ENCODE data around the gene CMSS1. TPM values are rescaled to one million over a fixed set of nuclear protein-coding genes. Genes with fewer than 3 reads are reported as not detected.
A peak's percentile ranks its signal among the peaks of the same experiment; 100 is the strongest.

CMSS1 gene
- polyA plus RNA-seq, 1 of the 3 experiments (the other 2 are of a cell fraction), result 9.1 TPM

DNA sequence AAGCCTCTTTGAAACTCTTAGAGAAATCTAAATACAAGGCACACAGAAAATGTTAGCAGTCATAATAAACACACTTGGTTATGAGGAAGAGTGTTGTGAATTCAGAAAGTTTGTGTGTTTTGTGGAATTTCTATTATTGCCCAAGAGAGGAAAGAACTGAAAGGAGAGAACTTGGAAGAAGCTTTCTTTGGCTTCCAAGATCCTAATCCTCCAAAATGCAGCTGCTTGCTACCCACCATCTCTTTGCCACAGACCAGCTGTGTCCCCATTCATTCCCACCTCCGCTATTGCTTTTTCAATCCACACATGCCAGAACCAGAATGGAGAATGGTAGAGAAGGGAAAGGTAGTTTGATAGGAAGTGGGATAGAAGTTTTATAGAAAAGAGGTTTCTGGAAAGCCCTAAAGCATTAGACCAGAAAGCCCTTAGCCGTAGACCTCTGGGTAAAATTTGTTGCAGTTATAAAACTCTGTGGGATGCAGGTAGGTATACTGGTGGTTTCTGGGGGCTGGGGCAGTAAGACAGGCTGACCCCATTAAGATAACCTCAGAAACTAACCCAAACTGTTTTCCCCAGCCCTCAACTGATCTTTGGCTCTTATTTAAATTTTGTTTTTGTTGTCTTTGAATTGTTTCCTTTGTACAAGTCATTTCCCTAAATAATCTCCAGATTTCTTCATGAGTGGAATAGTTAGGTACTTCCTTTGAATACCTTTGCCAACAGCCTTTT, 188.2 kb downstream of the CMSS1 start:
- Histone ChIP-seq H3K27ac (ENCODE audit: low read depth in 2 of 2, low read length in 1 of 2) (peak overlapping the region; percentile 68; a peak in 3 of 4 replicates), H3K9me2 (no peaks in the 10 kb centered on the region), H4K20me1 (ENCODE audit: insufficient read depth) (no peaks in the 10 kb centered on the region), H3K27me3 (ENCODE audit: insufficient read depth) (no peaks in the 10 kb centered on the region), H3K4me1 (ENCODE audit: control insufficient read depth in 1 of 2, insufficient read depth in 2 of 2, low read depth in 1 of 2, low read length in 1 of 2) (peaks cover 7 to 37% of the 10 kb centered on the region in 2 experiments), H3F3A (replicated peaks; ENCODE audit: insufficient read depth) (peaks cover 31% of the 10 kb centered on the region), H3K36me3 (replicated peaks in 1 of 2; ENCODE audit: control insufficient read depth in 1 of 2, insufficient read depth in 2 of 2, low read length in 1 of 2) (no peaks in the 10 kb centered on the region), H2AFZ (ENCODE audit: low read depth) (no peak overlapping the region), H3K4me2 (peak overlapping the region; percentile 53; the same call in 1 of the 2 replicates), H3K79me2 (ENCODE audit: insufficient read depth) (no peaks in the 10 kb centered on the region), H3K9ac (peak overlapping the region; percentile 24; the same call in 1 of the 2 replicates), H3K4me3 (ENCODE audit: low read depth in 2 of 2, low read length in 1 of 2) (no peak overlapping the region), H3K9me3 (no peaks in the 10 kb centered on the region)
- WGBS (ENCODE audit: low lambda C conversion rate), result 98% methylated on average over 2 of the region's 2 CpGs
- DNase-seq, result no peak
- POLR2A ChIA-PET, result no interaction called here
- CTCF ChIA-PET, result interaction anchor here (0.6 to 1.1 kb wide), 2 partner anchors 63 to 163 kb away, joined by 3 to 4 read pairs; no protein-coding TSS in a partner anchor
- TF ChIP-seq CHD2 (IDR thresholded peaks at IDR 0.05; ENCODE audit: low read length, partially characterized antibody) (no peak), POLR2AphosphoS5 (IDR thresholded peaks at IDR 0.05; ENCODE audit: low read depth, low read length) (no peak), TAF1 (IDR thresholded peaks at IDR 0.05; ENCODE audit: borderline replicate concordance, low read depth, low read length) (no peak)

DNA sequence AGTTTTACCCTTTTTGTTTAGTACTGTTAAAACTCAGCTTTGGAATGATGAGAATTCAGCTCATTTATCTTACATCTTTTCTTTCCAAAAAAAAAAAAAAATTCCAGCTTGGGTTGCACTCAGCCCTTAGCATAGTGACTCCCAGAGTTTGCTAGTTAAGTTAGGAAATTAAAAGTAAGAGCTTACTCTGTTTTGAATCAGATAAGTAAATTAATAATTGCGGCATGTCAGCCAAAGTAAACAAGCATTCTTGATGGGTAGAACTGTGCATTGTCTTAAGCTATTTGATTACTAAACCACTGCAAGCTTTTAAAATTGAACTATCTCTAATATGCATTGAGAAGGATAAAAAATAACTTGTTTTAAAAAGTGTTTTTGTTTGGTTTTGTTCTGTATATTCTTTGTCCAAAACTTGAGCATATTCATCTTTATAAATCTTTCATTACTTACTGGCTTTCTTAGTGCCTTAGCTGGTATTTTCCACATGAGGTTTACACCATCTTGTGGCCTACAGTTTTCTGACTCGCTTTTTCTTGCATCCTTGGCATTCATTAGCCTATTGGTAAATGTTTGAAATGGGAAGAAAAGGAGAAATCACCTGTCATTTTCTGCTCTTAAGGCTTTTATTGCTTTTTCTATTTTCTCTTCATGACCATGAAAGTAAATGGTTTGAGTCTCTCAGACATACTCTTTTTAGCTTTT, 189.1 kb downstream of the CMSS1 start:
- Histone ChIP-seq H3K4me3 (ENCODE audit: low read depth in 2 of 2, low read length in 1 of 2) (no peak overlapping the region), H3K36me3 (replicated peaks in 1 of 2; ENCODE audit: control insufficient read depth in 1 of 2, insufficient read depth in 2 of 2, low read length in 1 of 2) (no peaks in the 10 kb centered on the region), H4K20me1 (ENCODE audit: insufficient read depth) (no peaks in the 10 kb centered on the region), H3K27ac (ENCODE audit: low read depth in 2 of 2, low read length in 1 of 2) (peak overlapping the region; percentile 68; a peak in 3 of 4 replicates), H3K79me2 (ENCODE audit: insufficient read depth) (no peaks in the 10 kb centered on the region), H3F3A (replicated peaks; ENCODE audit: insufficient read depth) (peaks cover 30% of the 10 kb centered on the region), H2AFZ (ENCODE audit: low read depth) (no peak overlapping the region), H3K9ac (peak overlapping the region; percentile 24; the same call in 1 of the 2 replicates), H3K9me2 (no peaks in the 10 kb centered on the region), H3K4me2 (peak overlapping the region; percentile 53; the same call in 1 of the 2 replicates), H3K4me1 (ENCODE audit: control insufficient read depth in 1 of 2, insufficient read depth in 2 of 2, low read depth in 1 of 2, low read length in 1 of 2) (peaks cover 7 to 37% of the 10 kb centered on the region in 2 experiments), H3K27me3 (ENCODE audit: insufficient read depth) (no peaks in the 10 kb centered on the region), H3K9me3 (no peaks in the 10 kb centered on the region)
- POLR2A ChIA-PET, result no interaction called here
- no peak for DNase-seq
- CTCF ChIA-PET, result interaction anchor here (0.9 to 1.1 kb wide), 2 partner anchors 13 to 164 kb away, joined by 4 read pairs; no protein-coding TSS in a partner anchor
- WGBS (ENCODE audit: low lambda C conversion rate), result 49% methylated on average over 2 of the region's 2 CpGs
- TF ChIP-seq RXRA (IDR thresholded peaks at IDR 0.05; ENCODE audit: borderline replicate concordance, low read depth) (no peak), EP300 (IDR thresholded peaks at IDR 0.05; ENCODE audit: borderline replicate concordance in 1 of 2, low read depth in 1 of 2, low read length in 1 of 2) (peak; percentile 27 to 64; a peak in 1 of 4 replicates), GATA2 (CRISPR knock-in tag; IDR thresholded peaks at IDR 0.05) (no peak), EZH2phosphoT487 (IDR thresholded peaks at IDR 0.05; ENCODE audit: borderline replicate concordance, low read depth) (no peak), NRF1 (IDR thresholded peaks at IDR 0.05; ENCODE audit: low read depth, low read length) (no peak), TEAD4 (IDR thresholded peaks at IDR 0.05; ENCODE audit: borderline replicate concordance, insufficient read depth) (no peak), MXI1 (IDR thresholded peaks at IDR 0.05; ENCODE audit: low read depth, low read length) (no peak), SIN3A (IDR thresholded peaks at IDR 0.05; ENCODE audit: borderline replicate concordance, low read depth, low read length) (no peak), POLR2AphosphoS5 (IDR thresholded peaks at IDR 0.05; ENCODE audit: low read depth, low read length) (peak; percentile 54; the same call in 1 of the 2 replicates)
- TF ChIP-seq, protein P1, sequence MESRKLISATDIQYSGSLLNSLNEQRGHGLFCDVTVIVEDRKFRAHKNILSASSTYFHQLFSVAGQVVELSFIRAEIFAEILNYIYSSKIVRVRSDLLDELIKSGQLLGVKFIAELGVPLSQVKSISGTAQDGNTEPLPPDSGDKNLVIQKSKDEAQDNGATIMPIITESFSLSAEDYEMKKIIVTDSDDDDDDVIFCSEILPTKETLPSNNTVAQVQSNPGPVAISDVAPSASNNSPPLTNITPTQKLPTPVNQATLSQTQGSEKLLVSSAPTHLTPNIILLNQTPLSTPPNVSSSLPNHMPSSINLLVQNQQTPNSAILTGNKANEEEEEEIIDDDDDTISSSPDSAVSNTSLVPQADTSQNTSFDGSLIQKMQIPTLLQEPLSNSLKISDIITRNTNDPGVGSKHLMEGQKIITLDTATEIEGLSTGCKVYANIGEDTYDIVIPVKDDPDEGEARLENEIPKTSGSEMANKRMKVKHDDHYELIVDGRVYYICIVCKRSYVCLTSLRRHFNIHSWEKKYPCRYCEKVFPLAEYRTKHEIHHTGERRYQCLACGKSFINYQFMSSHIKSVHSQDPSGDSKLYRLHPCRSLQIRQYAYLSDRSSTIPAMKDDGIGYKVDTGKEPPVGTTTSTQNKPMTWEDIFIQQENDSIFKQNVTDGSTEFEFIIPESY (IDR thresholded peaks at IDR 0.05; ENCODE audit: borderline replicate concordance, low read depth), result no peak
- TF ChIP-seq, protein P2, sequence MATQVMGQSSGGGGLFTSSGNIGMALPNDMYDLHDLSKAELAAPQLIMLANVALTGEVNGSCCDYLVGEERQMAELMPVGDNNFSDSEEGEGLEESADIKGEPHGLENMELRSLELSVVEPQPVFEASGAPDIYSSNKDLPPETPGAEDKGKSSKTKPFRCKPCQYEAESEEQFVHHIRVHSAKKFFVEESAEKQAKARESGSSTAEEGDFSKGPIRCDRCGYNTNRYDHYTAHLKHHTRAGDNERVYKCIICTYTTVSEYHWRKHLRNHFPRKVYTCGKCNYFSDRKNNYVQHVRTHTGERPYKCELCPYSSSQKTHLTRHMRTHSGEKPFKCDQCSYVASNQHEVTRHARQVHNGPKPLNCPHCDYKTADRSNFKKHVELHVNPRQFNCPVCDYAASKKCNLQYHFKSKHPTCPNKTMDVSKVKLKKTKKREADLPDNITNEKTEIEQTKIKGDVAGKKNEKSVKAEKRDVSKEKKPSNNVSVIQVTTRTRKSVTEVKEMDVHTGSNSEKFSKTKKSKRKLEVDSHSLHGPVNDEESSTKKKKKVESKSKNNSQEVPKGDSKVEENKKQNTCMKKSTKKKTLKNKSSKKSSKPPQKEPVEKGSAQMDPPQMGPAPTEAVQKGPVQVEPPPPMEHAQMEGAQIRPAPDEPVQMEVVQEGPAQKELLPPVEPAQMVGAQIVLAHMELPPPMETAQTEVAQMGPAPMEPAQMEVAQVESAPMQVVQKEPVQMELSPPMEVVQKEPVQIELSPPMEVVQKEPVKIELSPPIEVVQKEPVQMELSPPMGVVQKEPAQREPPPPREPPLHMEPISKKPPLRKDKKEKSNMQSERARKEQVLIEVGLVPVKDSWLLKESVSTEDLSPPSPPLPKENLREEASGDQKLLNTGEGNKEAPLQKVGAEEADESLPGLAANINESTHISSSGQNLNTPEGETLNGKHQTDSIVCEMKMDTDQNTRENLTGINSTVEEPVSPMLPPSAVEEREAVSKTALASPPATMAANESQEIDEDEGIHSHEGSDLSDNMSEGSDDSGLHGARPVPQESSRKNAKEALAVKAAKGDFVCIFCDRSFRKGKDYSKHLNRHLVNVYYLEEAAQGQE (IDR thresholded peaks at IDR 0.05; ENCODE audit: low read depth, low read length), result no peak
- TF ChIP-seq, protein P3, sequence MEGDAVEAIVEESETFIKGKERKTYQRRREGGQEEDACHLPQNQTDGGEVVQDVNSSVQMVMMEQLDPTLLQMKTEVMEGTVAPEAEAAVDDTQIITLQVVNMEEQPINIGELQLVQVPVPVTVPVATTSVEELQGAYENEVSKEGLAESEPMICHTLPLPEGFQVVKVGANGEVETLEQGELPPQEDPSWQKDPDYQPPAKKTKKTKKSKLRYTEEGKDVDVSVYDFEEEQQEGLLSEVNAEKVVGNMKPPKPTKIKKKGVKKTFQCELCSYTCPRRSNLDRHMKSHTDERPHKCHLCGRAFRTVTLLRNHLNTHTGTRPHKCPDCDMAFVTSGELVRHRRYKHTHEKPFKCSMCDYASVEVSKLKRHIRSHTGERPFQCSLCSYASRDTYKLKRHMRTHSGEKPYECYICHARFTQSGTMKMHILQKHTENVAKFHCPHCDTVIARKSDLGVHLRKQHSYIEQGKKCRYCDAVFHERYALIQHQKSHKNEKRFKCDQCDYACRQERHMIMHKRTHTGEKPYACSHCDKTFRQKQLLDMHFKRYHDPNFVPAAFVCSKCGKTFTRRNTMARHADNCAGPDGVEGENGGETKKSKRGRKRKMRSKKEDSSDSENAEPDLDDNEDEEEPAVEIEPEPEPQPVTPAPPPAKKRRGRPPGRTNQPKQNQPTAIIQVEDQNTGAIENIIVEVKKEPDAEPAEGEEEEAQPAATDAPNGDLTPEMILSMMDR (IDR thresholded peaks at IDR 0.05), result peak; percentile 49
- TF ChIP-seq, protein P4, sequence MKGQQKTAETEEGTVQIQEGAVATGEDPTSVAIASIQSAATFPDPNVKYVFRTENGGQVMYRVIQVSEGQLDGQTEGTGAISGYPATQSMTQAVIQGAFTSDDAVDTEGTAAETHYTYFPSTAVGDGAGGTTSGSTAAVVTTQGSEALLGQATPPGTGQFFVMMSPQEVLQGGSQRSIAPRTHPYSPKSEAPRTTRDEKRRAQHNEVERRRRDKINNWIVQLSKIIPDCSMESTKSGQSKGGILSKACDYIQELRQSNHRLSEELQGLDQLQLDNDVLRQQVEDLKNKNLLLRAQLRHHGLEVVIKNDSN (IDR thresholded peaks at IDR 0.05; ENCODE audit: borderline replicate concordance, low read depth), result no peak

All from SK-N-SH (cell line).